ENCODE results near the gene MICALL1. TPM values are rescaled to one million over a fixed set of nuclear protein-coding genes. Genes with fewer than 3 reads are reported as not detected.
"Not testable (repeated sequence)": the region's sequence is repeated elsewhere in the genome, so short reads cannot be mapped to it uniquely, and the experiment has no call there.

The MICALL1 gene
- total and polyA plus RNA-seq, 9 of the 15 experiments (the other 6 are each of a cell fraction or from before 2014, with no cell fraction given) = 0.32 to 21.5 (median 6.1) TPM

DNA sequence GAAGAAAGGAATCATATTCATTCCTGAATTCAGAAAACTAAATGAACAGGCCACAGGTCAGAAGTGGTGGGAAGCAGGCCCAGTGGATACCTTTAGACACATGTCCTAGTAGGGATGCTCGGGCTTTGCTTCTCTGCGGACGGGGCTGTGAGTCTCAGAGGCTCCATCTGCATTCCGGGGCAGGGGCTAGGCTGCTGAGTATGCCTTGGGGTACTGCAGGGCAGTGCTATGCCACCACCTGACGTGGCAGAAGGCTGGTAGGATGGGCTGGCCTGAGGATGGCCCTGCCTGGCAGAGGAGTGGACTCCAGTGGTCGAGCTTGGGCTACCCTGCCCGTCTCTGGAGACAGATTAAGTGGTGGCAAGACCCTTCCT lies 37.7 kb downstream of the MICALL1 start:
- ATAC-seq (no peak), DNase-seq (ENCODE audit: extremely low read depth in 1 of 4, low spot score in 3 of 4) (no peak), FAIRE-seq (no peak)
- no peaks in the 10 kb centered on the region for H3K27me3 ChIP-seq (ENCODE audit: control insufficient read depth in 2 of 2, insufficient read depth in 2 of 2, low read length in 2 of 2)
- no peak overlapping the region for H2AFZ ChIP-seq (ENCODE audit: low read depth, low read length)
- in situ Hi-C loops (cut with MboI) = no loop called here
- H3K27ac ChIP-seq (ENCODE audit: extremely low read depth, low read depth, low read length) = no peak overlapping the region
- no peaks in the 10 kb centered on the region for H3K9me3 ChIP-seq (replicated peaks; ENCODE audit: control insufficient read depth, insufficient read depth, low read depth, low read length)
- H3K4me1 ChIP-seq (replicated peaks in 1 of 2; ENCODE audit: control insufficient read depth in 2 of 2, insufficient read depth in 2 of 2, low read length in 2 of 2) = no peaks in the 10 kb centered on the region; a peak in 2 of 5 replicates
- H3K9ac ChIP-seq (ENCODE audit: insufficient read depth in 1 of 2, low read depth in 2 of 2, low read length in 2 of 2) = peak overlapping the region in 1 of 2 experiments; percentile 12; a peak in 1 of 4 replicates
- H4K20me1 ChIP-seq (replicated peaks; ENCODE audit: control insufficient read depth, insufficient read depth, low read length) = no peaks in the 10 kb centered on the region; the same call in 1 of the 2 replicates
- TF ChIP-seq CBFA2T2 (conservative IDR thresholded peaks at IDR 0.05) = no peak
- TF ChIP-seq POLR2G (IDR thresholded peaks at IDR 0.05; ENCODE audit: low read depth, low read length) = peak; percentile 43; the same call in 1 of the 2 replicates
- H3K4me2 ChIP-seq (ENCODE audit: insufficient read depth, low read length) = no peak overlapping the region
- intact Hi-C loops (cut with micrococcal nuclease) = no loop called here
- CTCF ChIA-PET (ENCODE audit: low intra/inter-chr PET ratio) = no interaction called here
- no peaks in the 10 kb centered on the region for H3K9me1 ChIP-seq (ENCODE audit: control insufficient read depth, insufficient read depth, low read length)
- H3K36me3 ChIP-seq (ENCODE audit: control insufficient read depth, insufficient read depth, low read length) = no peaks in the 10 kb centered on the region
- TSS peak; percentile 38 for BruUV-seq (replicated peaks)
- no peak overlapping the region for H3K4me3 ChIP-seq
- POLR2A ChIA-PET = no interaction called here
- WGBS (ENCODE audit: insufficient coverage, low coverage, missing lambda C conversion rate) = 67% methylated on average over 4 of the region's 7 CpGs
- no peaks in the 10 kb centered on the region for H3K79me2 ChIP-seq (ENCODE audit: control insufficient read depth, insufficient read depth, low read length)

DNA sequence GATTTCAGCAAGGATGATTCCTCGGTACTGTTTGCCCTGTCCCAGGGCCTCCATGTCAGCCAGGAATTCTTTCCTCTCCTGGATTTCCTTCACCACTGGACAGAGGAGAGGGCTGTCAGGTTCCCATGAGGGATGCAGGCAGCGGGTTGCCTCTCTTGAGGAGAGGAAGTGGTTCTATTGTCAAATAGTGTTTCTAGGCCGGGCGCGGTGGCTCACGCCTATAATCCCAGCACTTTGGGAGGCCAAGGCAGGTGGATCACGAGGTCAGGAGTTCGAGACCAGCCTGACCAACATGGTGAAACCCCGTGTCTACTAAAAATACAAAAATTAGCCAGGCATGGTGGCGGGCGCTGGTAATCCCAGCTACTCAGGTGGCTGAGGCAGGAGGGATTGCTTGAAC lies 38.3 kb downstream of the MICALL1 start:
- H3K9me3 ChIP-seq (replicated peaks; ENCODE audit: control insufficient read depth, insufficient read depth, low read depth, low read length); H3K4me3 ChIP-seq; H3K4me2 ChIP-seq (ENCODE audit: insufficient read depth, low read length); in situ Hi-C loops (cut with MboI); FAIRE-seq; ATAC-seq; BruUV-seq (replicated peaks); intact Hi-C loops (cut with micrococcal nuclease); H3K9ac ChIP-seq (ENCODE audit: insufficient read depth in 1 of 2, low read depth in 2 of 2, low read length in 2 of 2); H4K20me1 ChIP-seq (replicated peaks; ENCODE audit: control insufficient read depth, insufficient read depth, low read length); H3K27me3 ChIP-seq (ENCODE audit: control insufficient read depth in 2 of 2, insufficient read depth in 2 of 2, low read length in 2 of 2); H3K79me2 ChIP-seq (ENCODE audit: control insufficient read depth, insufficient read depth, low read length); H2AFZ ChIP-seq (ENCODE audit: low read depth, low read length); CTCF ChIA-PET (ENCODE audit: low intra/inter-chr PET ratio); DNase-seq (ENCODE audit: extremely low read depth in 1 of 4, low spot score in 3 of 4); H3K27ac ChIP-seq (ENCODE audit: extremely low read depth, low read depth, low read length); POLR2A ChIA-PET; H3K4me1 ChIP-seq (replicated peaks in 1 of 2; ENCODE audit: control insufficient read depth in 2 of 2, insufficient read depth in 2 of 2, low read length in 2 of 2); H3K36me3 ChIP-seq (ENCODE audit: control insufficient read depth, insufficient read depth, low read length); H3K9me1 ChIP-seq (ENCODE audit: control insufficient read depth, insufficient read depth, low read length): not testable (repeated sequence)
- WGBS (ENCODE audit: insufficient coverage, low coverage, missing lambda C conversion rate) = 74% methylated on average over 2 of the region's 11 CpGs

All from K562 (cell line).